Erythroblast (primary cell): ENCODE measurements around the gene RIC1.
"Not testable (repeated sequence)": the region's sequence is repeated elsewhere in the genome, so short reads cannot be mapped to it uniquely, and the experiment has no call there.

Experiments used
- DNase-seq, 2 experiments: peaks; one replicate each; lab custom pipeline; 2025; lab: John Stamatoyannopoulos, UW
- GATA1 ChIP-seq: IDR thresholded peaks from 2 replicates; pipeline ENCODE4 v1.6.1; 2011; ENCODE audit warnings: low read depth, mild to moderate bottlenecking, control low read depth, low read length, moderate library complexity
- POLR2A ChIP-seq: IDR thresholded peaks from 2 replicates; pipeline ENCODE4 v1.6.1; 2011; ENCODE audit warnings: mild to moderate bottlenecking, low read length

Gene RIC1

DNA sequence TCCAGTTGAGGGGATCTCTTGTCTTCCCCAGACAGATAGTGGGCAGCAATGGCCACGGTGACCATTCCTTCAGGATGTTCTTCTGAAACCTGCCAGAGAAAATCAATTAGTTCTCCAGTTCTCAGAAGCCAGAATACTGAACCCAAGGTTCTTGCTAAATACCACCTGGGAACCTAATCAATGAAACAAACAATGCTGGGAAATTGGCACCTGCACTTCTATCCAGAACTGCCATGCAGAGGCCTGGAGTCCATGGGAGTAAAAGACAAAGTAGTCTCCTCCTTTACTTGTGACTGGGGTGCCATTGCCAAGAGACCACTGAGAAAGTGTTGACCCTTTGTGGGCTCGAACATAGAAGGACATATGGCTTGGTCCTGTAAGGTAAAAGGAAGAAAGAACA, 158.3 kb downstream of the RIC1 start:
- no peak for TF ChIP-seq GATA1
- TF ChIP-seq POLR2A, result no peak
- no peak for DNase-seq

DNA sequence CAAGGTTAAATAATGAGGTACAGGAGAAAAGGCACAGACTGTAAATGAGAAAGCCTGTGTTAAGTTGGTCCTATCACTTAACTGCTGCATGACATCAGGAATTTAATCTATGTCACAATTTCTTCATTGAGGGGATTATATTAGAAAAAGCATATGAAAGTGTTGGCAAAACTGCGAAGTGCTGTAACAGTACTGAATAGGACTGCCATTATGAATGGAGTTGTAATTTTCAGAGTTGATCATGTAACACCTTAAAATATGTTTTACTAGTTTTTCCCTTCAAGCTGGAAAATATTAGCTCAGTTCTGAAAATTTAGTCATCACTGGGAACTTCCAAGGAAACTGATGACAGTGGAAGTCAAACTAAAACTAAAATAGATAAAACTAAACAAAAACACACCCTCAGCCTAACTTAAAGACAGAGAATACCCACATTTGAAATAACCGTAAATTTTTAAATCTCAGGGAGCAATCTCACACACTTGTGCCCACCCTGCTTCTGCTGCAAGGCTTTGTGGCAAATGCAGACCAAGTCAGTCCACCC, 158.9 kb downstream of the RIC1 start:
- no peak for DNase-seq
- TF ChIP-seq GATA1 (no peak), POLR2A (no peak)

DNA sequence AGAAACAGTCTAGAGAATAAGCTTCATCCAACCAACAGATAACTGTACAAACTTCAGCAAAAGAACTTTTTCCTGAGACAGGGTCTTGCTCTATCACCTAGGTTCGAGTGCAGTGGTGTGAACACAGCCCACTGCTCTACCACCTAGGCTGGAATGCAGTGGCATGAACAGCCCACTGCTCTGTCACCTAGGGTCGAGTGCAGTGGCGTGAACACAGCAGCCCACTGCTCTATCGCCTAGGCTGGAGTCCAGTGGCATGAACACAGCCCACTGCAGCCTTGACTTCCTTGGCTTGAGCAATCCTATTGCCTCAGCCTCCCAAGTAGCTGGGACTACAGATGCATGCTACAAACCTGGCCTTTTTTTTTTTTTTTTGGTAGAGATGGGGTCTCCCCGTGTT, 160.6 kb downstream of the RIC1 start:
- no peak for DNase-seq
- TF ChIP-seq POLR2A (no peak), GATA1 (no peak)

DNA sequence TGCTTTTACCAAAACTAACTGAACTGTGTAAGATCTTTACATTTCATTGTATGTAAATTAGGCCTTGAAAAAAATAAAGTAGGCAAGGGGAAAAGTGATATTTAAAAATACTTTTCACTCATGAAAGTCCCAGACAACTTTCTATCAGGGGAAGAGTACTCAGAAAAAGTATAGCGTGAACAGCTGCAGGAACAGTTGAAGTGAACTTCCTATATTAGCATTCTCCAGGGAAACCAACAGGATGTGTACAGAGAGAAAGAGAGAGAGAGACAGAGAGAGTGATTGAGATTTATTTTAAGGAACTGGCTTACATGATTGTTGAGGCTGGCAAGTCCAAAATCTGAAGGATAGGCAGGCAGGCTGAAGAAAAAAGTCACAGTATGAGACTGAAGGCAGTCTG, 162.0 kb downstream of the RIC1 start:
- DNase-seq, result no peak
- no peak for TF ChIP-seq POLR2A
- TF ChIP-seq GATA1, result no peak

DNA sequence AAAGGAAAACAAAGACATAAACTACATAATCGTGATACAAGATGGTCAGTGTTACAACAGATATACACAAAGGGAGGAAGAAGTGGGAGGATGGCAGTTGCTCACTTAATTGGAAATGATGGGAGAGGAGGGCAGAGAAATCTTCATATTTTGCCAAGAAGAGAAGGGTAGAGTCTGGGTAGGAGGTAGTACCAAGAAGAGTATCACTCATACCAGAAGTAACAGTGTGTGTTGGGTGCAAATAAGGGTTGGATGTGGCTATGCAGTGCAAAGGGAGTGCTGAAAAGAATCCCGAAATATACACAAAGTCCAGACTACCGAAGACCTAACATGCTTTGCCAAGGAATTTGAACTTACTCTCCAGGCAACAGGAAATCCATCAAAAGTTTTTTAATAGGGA, 163.0 kb downstream of the RIC1 start:
- DNase-seq, result no peak
- TF ChIP-seq POLR2A, result no peak
- no peak for TF ChIP-seq GATA1

DNA sequence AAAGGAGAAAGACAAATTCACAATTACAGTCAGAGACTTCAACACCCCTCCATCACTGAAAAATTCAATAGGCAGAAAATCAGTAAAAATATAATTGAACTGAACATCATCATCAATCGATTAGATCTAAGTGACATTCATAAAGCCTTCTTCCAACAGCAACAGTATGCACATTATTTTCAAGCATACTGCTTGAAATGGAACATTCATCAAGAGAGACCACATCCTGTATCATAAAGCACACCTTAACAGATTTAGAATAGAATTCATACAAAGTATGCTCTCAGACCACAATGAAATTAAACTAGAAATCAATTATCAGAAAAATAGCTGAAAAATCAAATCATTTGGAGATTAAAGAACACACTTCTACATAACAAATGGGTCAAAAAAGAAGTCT, 164.9 kb downstream of the RIC1 start:
- no peak for DNase-seq
- TF ChIP-seq GATA1 (no peak), POLR2A (no peak)

DNA sequence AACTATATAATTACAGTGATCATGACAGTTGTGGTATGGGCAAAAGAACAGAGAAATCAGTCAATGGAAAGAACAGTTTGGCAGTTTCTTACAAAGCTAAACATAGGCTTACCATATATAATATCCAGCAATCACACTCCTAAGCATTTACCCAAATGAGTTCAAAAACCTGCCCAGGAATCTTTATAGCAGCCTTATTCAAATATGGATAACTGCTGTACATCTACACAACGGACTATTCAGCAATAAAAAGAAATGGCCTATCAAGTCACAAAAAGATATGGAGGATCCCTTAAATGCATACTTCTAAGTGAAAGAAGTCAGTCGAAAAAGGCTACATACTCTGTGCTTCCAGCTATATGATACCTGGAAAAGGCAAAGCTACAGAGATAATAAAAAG, 167.4 kb downstream of the RIC1 start:
- TF ChIP-seq GATA1, result no peak
- no peak for TF ChIP-seq POLR2A

DNA sequence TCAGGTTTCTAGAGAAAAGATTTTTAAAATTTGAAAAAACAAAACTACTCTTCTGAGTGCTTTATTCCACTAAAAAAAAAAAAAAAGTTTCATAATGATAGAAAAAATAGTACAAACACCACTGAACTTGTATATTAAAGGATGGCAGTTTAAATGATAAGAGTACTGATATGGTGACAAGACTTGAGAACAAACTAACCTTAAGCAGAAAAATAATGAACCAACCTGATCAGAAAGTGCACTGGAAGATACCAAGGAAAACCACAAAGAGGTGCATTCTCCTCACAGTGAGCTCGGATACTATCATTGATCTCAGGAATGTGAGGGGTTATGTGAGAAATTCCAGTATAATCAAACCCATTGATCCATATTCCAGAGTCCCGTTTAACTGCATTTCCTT, 169.7 kb downstream of the RIC1 start:
- DNase-seq, result no peak
- no peak for TF ChIP-seq GATA1
- no peak for TF ChIP-seq POLR2A

More for the DNA sequence above, 167.4 kb downstream of the RIC1 start:
- no peak for DNase-seq

DNA sequence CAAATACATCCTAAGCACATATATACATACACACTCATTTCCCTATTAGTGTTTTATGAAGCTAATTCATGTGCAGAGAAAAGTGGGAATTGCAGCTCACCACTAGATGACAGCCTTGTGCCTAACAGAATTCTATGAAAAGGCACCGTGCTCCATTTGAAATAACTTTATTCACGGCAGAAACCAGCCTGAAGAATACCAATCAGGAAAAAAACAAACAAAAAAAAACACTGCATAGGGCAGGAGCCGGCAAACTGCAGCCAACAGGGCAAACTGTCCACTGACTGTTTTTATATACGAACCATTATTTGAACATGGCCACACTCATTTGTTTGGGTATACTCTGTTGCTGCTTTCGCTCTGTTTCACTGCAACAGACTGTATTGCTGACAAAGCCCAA, 170.4 kb downstream of the RIC1 start:
- TF ChIP-seq POLR2A (no peak), GATA1 (no peak)
- peak; percentile 45 to 50 for DNase-seq

DNA sequence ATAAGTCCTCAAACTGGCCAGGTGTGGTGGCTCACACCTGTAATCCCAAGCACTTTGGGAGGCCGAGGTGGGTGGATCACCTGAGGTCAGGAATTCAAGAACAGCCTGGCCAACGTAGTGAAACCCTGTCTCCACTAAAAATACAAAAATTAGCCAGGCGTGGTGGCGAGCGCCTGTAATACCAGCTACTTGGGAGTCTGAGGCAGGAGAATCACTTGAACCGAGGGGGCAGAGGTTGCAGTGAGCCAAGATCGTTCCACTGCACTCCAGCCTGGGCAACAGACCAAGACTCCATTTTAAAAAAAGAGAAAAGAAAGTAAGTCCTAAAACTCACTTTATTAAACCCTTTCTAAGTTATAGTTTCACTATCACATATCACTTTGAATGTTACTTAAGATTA, 171.5 kb downstream of the RIC1 start:
- not testable (repeated sequence) for DNase-seq

DNA sequence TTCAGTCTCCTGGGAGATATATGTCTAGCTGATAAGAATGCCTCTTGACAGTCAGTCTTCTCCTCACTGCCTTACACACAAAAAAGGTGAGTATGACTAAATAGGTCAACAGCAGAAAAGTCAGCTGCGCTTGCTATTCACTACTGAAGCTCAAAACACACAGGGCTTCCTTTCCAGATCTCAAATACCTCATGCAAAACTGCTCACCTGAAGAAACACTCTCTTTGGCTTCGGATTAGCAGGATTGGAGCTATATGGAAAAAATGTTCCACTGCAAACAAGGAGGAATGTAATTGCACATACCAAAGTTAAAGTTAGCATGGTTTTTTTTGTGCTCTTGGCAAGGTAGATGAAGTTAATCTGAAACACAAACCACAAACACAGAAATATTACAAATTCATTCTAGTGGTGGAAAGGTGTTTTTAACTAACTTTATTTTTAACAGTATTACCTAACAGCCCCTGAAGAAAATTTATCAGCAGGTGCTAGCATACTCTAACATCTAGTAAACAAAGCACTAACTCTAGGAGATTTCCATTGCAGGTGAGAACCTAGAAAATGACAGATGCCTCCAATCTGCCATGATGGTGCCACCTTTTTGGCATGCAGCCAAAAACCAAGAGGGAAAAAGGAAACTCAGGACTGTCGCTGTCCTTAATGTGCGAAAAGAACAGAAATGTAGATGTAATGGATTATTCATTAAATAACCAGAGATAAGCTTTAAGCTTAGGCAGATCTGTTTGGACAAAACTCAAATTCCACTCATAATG, 172.2 kb downstream of the RIC1 start:
- no peak for TF ChIP-seq GATA1
- no peak for TF ChIP-seq POLR2A
- DNase-seq, result peak in 1 of 2 experiments; percentile 5

DNA sequence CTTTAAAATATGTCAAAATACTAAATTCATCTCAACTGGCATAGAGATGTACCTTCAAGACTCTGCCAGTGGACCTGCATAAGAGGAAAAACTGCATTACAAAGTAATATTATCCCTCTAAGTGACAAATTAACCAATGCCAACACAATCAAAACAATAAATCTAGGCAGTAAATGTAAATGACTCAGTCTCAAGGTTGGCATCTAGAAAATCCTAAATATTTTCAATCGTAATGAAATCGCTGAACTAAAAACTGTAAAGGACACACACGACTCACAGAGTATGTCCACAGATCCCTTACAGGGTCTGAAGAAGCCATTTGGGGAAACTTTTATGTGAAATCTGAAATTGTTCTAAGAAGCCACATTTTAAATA, 172.8 kb downstream of the RIC1 start:
- DNase-seq, result no peak
- TF ChIP-seq POLR2A (no peak), GATA1 (no peak)

DNA sequence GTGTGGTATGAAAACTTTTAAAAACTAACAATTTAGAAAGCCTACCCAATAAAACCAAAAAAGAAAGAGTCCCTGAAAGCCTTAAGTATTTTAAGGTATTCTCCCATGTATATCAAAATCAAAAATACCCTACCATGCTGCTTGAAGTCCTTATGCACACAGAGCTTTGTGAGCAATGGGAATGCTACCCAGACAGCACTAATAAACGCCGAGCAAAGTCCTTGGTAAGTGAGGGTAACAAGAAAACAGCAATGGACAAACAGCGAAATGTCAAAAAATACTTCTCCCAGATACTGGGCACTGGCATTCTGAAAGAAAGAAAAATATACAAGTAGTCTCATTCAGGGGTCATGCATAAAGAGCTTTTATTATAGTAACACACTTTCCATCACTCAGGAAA, 176.6 kb downstream of the RIC1 start:
- no peak for DNase-seq
- TF ChIP-seq GATA1 (no peak), POLR2A (no peak)

DNA sequence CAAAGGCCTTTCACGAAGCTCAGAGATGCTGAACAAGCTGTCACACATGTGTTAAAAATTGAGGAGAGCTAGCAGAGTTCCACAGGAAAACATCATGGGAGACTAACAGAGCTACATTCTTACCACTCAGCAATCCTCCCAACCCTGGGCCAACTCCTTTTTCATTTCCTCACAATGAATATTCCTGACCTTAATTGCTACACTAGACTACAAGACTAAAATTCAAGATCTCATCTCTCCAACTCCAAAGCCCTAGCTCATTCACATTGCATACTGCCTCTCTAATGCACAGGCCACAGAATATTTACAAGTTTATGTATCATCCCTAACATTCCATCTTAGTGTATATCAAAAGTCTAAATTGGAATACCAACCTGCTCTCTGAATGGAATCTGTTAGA, 182.8 kb downstream of the RIC1 start:
- TF ChIP-seq GATA1 (no peak), POLR2A (no peak)
- no peak for DNase-seq

DNA sequence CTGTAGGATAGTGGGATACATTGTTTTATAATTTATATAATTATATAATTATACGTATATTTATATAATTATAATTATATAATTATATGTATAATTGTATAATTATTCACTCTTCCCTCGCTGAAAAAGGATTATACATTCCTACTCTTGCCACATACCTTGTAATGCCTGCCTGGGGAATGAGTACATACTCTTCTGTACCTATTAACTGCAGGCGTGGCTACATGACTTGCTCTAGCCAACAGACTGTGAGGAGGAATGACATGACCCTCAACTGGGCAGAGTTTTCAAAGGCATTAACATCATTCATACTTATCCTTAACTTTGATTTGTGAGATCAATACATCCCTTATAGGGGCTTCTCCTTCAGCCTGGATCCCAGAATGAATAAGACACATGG, 184.9 kb downstream of the RIC1 start:
- no peak for DNase-seq
- TF ChIP-seq GATA1 (no peak), POLR2A (no peak)
